Fibroblast of skin of back (primary cell): ENCODE data around the gene PHACTR2.
"Not testable (repeated sequence)": the region's sequence is repeated elsewhere in the genome, so short reads cannot be mapped to it uniquely, and the experiment has no call there.

Source experiments
- DNase-seq: peaks from one replicate; pipeline ENCODE4 v3.0.0-alpha.2; 2013

The PHACTR2 gene

DNA sequence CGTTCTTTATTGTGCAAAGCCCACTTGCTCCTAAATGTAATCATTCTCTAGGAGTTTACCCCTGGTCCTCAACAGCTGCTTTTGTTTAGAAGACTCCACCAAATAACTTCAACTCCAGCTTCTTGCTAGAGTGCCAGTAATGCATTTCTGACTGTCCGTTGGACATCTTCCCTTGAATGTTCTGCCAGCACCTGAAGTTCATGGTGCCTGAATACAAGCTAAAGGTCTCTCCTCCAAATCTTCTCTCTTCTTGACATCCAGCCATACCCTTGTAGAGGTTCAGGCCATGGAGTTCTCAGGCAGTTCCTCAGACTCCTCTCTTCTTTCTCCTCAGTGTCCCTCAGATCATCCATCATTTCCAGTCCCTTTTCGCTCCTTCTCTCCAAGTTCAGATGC, 21.7 kb downstream of the PHACTR2 start:
- DNase-seq: no peak

DNA sequence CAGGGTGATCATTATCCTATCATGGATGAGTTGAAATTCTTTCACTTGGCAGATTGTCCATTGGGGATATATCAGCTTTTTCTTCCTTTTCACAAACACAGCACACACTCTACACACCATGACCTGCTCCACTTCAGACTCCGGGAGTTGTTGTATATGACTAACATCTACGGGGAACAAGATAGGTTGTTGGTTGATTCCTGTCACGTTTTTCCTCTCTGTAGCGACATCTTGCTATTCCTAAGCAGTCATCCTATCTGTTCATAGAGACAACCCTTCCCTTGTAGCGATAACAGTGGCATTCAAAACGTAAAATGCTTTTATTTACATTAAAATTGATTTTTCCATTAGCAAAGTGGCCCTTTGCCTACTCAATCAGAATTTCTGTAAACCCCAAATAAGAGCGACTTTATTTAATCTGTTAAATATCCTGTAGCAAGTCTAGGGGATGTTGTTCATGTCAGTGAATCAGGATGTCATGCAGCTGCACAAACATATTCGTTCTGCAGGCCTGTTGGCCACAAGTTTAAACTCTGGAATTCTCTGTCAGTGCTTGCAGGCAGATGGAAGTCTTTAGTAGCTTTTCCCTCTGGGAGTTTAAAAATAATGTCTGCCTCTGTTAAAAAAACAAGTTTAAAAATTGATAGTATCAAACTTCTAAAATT, 23.1 kb downstream of the PHACTR2 start:
- DNase-seq: peak; percentile 82

DNA sequence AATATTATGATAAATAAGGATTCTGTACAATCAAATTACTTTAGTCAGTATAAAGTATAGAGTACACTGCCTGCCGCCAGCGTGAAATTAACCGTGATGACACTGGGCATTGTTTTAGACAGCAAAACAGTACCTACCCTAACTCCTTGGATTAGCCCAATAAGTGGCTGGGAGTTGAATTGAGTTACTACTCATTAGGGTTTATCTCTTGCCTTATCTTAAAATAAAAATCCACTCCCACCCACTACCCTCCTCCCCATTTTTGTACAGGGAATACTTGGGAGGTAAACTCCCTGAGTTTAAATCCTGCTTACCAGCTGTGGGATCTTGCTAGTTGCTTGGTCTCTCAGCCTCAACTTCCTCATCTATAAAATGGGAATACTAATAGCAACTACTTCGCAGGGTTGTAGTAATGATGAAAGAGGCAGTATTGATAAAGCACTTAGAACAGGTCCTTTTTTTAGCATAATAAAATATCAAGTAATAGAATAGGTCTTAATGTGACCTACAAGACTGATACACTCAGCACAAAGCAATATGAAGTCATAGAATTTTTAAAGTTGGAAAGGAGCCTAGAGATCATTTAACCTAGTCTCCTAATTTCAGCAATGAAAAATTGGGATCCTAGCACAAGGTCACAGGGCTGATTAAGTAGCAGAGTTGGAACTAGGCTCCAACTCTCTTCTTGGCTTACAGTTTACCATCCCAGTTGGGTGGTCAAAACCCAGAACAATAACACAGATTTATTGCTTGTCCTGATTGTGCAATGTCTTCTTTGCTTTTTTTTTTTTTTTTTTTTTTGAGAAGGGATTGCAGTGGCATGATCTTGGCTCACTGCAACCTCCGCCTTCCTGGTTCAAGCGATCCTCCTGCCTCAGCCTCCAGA, 23.8 kb downstream of the PHACTR2 start:
- no peak for DNase-seq

DNA sequence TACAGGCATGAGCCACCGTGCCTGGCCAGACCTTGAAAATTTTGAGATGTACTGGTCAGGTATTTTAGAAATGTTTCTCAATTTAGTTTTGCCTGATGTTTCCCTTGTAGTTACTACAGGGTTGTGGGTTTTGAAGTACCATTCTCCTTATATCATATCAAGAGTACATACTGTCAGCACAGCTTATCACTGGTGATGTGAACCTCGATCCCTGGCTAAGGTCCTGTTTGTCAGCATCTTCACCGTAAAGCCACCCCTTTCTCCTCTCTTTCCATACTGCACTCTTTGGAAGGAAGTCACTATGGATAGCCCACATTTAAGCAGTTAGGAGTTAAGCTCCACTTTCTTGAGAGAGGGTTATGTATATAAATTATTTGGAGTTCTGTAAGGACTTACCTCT, 27.8 kb downstream of the PHACTR2 start:
- no peak for DNase-seq

DNA sequence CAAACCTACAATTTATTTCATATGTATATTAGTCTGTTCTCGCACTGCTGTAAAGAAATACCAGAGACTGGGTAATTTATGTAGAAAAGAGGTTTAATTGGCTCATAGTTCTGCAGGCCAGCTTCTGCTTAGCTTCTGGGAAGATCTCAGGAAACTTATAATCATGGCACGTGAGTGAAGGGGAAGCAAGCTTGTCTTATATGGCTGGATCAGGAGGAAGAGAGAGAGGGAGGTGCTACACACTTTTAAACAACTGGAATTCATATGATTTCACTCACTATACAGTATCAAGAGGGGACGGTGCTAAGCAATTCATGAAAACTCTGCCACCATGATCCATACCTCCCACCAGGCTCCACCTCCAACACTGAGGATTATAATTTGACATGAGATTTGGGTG, 29.9 kb downstream of the PHACTR2 start:
- no peak for DNase-seq

DNA sequence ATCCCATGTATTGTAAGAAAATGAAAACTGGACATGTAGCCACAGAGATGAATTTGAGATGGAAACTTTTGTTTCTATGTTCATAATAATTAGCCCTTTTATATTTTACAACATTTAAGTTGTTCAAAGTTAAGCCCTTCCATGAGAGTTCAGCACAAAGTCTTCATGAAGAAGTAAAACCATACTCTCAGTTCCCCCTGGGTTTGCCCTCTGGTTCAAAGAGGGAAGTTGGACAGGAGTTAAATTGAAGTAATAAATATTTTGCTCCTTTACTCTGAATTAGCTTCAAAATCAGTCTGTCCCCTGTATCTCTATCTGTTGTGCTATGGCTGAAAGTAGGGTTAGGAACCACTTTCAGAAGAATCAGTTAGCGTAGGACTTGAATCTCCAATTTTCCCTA, 31.1 kb downstream of the PHACTR2 start:
- DNase-seq: no peak

DNA sequence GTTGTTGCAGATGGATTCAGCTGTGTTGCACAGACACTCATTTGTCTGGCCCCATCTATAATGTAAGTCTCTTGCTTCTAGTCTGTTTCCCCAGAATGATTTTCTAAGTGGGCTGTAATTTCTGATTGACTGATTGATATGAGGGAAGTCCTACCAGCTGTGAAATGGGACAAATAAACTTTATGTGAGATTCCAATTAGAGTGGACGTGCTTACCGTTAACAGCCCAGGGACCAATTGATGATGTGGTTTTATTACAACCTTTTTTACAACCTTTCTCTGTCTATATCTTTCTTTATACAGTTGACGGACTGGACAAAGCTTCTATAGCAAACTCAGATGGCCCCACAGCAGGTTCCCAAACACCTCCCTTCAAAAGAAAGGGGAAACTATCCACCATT, 33.9 kb downstream of the PHACTR2 start:
- no peak for DNase-seq

DNA sequence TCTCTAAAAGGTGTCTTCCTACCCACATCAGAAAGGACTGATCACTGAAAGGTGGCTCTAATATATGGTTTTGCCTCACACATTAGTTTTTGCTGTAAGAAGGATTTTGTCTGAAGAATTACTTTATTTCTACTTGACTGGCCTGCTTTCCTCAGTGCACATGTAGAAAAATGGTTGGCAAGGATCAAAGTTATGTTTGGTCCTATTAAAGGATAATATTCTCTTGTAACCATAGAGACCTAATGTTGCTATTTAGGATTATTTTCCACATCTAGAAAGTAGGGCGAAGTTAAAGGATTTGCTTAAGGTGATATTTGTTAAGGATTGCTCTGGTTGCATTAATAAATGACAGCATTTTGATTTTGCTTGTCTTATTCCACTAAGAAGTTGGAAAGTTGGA, 40.7 kb downstream of the PHACTR2 start:
- no peak for DNase-seq

DNA sequence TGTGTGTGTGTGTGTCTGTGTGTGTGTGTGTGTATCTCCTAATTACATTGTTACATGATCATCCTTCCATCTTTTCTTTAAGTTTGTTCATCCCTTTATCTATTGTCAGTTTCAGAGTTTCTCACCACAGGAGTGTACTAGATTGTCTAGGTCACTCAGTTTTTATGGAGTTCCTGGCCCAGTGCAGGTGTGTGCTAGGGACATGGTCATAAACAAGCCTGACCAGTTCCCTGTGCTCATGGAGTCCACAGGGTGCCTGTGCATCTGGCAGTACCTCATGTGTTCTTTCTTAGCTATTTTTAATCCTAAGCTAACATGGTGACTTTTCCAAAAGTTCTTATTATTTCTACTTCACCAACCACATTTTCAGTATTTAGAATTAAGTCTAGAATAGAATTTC, 43.9 kb downstream of the PHACTR2 start:
- no peak for DNase-seq

DNA sequence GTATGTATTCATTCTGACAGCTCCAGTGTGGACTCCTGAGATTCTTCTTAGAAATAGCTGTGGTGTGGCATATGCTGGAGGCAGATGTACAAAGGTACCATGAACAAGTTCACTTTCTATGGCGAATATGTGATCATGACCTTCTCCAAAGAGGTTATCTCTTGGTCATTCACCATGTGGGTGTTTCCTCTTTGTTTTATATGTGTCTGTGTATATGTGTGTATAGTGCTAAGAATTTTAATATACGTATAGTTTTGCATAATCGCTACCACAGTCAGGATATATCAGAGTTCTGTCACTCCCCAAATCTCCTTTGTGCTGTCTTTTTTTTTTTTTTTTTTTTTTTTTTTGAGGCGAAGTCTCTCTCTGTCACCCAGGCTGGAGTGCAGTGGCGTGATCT, 47.1 kb downstream of the PHACTR2 start:
- no peak for DNase-seq

DNA sequence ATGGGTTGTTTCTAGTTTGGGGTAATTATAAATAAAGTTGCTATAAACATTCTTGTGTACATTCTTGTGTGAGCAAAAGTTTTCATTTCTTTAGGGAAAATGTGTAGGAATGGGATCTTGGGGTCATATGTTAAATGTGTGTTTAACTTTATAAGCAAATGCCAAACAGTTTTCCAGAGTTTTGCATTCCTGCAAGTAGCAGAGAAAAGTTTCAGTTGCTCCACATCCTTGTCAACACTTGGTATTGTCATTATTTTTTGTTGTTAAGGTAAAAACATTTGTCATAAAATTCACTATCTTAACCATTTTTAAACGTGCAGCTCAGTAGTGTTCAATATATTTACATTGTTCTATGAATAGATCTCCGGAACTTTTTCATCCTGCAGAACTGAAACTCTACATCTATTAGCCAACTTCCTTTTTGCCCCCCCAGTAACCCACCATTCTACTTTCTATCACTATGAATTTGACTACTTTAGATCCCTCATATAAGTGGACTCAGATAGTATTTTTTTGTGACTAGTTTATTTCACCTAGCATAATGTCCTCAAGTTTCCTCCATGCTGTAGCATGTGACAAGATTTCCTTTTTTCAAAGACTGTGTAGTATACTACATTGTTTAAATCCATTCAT, 48.4 kb downstream of the PHACTR2 start:
- DNase-seq: no peak

DNA sequence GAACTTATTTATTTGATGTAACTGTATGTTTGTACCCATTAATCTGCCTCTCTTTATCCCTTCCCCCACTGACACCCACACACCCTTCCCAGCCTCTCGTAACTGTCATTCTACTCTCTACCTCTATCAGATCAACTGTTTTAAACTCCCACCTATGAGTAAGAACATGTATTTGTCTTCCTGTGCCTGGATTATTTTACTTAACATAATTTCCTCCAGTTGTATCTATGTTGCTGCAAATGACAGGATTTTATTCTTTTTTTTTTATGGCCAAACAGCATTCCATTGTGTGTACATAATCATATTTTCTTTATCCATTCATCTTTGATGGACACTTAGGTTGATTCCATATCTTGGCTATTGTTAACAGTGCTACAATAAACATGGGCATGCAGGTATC, 49.3 kb downstream of the PHACTR2 start:
- DNase-seq: no peak

DNA sequence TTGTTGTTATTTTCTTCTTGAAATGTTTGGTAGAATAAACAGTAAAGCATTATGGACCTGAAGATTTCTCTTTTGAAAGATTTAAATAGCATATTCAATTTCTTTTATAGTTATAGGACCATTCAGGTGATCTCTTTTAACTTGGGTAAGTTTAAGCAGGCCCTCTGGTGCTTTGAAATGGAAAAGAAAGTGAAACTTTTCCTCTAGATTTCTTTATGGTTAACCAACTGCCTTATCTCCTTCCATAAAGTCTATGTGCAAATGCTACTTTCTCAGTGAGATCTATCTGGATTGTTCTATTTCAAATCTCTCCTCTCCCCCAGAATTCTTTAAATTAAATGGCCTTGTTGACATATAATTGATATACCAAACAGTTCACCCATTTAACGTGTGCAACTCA, 54.0 kb downstream of the PHACTR2 start:
- no peak for DNase-seq

DNA sequence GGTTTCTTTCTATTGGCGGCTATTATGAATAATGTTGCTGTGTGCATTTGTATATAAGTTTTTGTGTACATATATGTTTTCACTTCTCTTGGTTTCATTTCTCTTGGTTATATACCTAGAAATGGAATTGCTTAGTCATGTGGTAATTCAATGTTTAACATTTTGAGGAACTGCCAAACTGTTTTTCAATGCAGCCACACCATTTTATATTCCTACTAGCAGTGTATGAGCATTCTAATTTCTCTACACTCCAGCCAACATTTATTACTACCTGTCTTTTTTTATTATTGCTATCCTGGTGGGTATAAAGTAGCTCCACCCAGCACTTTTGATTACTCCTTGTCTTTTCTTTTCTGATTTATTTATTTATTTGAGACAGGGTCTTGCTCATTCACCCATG, 54.8 kb downstream of the PHACTR2 start:
- DNase-seq: no peak

DNA sequence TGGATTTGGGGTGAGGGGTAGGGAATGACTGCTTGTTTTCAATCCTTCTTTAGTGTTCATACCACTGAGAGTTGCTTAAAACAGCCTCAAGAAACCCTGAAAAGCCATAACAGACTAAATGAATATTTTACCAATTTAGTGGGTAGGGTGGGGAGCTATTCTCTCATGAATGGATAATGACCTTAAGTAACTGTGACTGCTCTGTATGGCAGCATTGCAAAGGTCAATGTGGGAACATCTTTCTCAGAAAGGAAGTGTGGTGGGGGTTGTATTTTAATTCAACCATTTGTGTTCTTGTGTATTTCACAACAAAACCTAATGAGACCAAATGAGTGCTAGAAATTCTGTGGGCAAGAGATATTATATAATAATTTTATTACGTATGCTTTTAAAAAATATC, 55.7 kb downstream of the PHACTR2 start:
- no peak for DNase-seq

DNA sequence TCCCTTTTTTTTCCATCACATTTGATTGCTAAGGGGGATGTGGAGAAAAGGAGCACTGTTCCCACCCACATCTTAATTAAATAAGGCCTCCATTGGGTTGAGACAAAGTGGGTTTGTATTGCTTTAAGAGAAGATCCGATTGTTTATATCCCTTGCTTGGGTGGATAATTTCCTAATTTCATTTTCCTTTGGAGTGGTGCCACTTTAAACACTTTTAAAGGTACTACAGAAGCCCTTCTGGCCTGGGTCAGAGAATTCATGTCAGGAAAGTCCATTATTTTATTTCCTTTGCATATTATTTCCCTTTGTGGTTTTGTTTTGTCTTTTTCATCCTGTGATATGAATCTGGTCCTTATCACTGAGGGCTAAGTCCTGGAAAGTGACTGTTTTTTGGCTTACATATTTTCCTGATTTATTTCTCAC, 56.9 kb downstream of the PHACTR2 start:
- DNase-seq: no peak

DNA sequence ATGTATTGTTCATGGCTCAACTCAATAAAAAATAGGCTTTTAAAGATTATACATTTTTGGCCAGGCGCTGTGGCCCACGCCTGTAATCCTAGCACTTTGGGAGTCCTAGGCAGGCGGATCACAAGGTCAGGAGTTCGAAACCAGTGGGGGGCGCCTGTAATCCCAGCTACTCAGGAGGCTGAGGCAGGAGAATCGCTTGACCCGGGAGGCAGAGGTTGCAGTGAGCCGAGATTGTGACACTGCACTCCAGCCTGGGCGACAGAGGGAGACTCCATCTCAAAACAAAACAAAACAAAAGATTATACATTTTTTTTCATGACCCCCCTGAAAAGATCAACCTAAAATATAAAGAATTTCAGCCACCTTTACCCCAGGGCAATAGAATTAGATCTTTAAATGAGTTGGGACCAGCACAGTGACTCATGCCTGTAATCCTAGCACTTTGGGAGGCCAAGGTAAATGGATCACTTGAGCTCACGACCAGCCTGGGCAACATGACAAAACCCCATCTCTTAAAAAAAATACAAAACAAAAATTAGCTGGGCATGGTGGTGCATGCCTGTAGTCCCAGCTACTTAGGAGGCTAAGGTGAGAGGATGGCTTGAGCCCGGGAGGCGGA, 60.4 kb downstream of the PHACTR2 start:
- DNase-seq: not testable (repeated sequence)

DNA sequence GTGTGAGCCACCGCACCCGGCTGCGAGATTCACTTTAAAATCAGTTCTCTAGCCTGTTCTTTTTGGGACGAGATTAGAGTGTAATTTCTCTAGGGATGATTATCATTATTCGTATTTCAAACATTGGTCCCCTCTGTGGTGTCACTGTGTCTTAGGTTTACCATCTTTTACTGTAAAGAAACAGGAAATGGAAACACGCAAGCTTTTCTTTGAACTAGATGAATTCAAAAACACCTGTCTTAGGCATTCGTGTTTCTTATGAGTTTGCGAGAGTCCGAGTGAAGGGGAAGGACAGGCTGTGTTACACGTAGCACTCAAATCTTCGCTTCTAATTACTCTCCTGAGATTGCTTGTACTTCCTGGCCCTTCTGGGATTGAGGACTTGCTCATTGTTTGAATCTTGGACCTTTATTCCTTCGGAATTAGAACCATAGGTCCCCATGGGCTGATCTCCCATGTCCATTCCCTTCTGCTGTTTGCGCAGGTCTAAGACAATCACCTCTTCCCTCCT, 61.6 kb downstream of the PHACTR2 start:
- DNase-seq: no peak

DNA sequence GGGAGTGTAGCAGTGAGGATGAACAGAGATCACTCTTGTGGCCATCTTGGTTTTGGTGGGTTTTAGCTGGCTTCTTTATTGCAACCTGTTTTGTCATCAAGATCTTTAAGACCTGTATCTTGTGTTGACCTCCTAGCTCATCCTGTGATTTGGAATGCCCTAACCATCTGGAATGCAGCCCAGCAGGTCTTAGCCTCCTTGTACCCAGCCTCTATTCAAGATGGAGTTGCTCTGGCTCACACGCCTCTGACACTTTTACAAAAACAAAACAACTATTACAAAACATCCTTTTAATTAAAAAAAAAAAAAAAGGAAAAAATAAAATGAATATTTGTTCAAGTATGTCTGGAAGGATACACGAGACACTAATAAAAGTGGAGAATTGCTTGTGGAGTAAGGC, 62.4 kb downstream of the PHACTR2 start:
- no peak for DNase-seq

DNA sequence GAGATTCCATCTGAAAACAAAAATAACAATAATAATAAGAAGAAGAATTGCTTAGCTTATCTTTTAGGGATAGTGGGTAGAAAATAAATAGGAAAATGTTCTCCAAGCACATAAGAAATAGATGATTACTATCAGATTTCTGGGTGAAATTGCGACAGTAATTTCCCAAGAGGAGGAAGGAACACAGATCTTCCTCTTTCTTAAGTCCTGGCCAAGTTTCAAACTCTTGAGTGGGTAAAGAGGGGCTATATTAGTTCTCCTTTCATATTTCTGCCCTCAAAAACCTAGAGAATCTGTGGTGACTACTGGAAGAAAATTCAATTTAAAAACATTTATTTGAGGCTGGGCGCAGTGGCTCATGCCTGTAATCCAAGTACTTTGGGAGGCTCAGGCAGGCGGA, 63.7 kb downstream of the PHACTR2 start:
- DNase-seq: no peak

DNA sequence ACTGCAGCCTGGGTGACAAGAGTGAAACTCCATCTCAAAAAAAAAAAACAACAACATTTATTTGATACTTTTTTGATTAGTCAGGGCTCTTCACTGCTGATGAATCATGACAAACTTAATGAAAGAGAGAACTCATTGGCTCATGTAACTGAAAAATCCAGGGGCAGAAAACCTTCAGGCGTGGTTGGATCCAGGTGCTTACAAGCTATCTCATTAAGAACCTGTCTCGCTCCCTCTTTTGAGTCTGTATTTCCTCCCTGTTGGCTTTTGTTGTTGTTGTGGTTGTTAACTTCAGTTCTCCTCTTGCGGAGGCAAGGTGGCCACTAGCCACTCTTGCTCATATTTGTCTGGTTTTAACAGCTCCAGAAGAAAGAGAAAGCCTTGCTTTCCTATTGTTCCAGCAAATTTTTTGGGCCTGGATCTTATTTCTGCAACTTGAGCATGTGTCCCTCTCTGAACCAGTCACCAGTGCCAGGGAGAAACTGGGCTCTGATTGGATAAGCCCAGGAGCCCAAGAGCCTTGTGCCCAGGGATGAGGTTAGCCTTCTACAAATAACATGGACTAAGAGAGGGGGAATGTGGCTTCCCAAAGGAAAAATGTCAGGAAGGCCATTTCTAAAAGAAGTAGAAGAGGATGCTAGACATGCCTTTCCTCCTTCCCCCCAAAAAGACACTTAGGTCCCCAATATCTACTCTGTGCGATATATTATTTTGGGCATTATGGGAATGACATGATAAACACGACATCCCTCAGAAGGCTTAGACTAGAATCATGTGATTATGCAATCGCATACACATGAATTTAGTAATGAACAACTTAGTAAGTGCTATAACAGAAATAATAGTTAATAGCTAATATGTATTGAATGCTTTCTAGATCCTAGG, 64.5 kb downstream of the PHACTR2 start:
- DNase-seq: peak; percentile 40

DNA sequence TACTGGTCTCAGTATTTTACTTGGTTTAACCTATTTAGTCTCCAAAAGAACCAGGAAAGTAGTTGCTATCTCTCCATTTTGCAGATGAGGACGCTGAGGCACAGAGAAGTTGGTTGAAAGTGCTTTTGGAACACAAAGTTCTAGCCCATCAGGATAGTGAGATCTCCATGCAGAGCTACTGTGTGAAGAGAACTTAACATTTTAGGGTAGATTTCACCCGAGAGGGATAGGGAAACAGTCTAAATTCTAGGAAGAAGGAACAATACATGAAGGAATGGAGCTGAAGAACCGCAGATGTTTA, 65.1 kb downstream of the PHACTR2 start:
- DNase-seq: no peak
